ENCODE measurements around the gene ATP2B1. TPM values are rescaled to one million over a fixed set of nuclear protein-coding genes. Genes with fewer than 3 reads are reported as not detected.

Gene ATP2B1
- total RNA-seq, 1 donor from 2014 or later = 49.7 TPM

DNA sequence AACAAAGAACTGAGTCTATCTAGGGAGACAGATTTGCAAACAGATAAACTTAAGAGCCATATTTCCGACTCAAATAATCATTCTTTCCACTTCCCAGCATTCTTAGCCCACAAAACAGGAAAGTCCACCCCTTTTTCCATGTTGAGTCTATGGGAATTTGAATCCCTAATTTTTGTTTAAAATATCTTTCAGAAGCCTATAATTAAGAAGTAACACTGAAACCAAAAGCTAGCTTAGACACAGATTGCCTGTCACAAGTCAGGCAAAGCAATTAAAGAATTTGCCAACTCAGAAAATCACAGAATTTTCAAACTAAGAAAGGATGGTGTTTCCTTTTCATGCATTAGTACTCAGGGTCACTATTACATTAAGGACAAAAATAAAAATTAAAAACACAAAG is 17.0 kb downstream of the ATP2B1 start:
- Mint-ChIP-seq H3K4me3 (ENCODE audit: unreplicated experiment) (no peak overlapping the region), H3K27me3 (ENCODE audit: low read depth) (no peaks in the 10 kb centered on the region), H3K27ac (ENCODE audit: unreplicated experiment) (no peak overlapping the region), H3K4me1 (ENCODE audit: low read depth) (peaks cover 42% of the 10 kb centered on the region), H3K9me3 (ENCODE audit: low read depth) (no peaks in the 10 kb centered on the region), H3K36me3 (ENCODE audit: low read depth) (no peaks in the 10 kb centered on the region)
- DNase-seq (ENCODE audit: low spot score) = no peak
- no peak for TF ChIP-seq CTCF (IDR thresholded peaks at IDR 0.05)

- Mint-ChIP-seq H3K4me3 (ENCODE audit: unreplicated experiment) (no peak overlapping the region), H3K9me3 (ENCODE audit: low read depth) (no peaks in the 10 kb centered on the region), H3K4me1 (ENCODE audit: low read depth) (peaks cover 37% of the 10 kb centered on the region), H3K36me3 (ENCODE audit: low read depth) (no peaks in the 10 kb centered on the region), H3K27me3 (ENCODE audit: low read depth) (no peaks in the 10 kb centered on the region), H3K27ac (ENCODE audit: unreplicated experiment) (no peak overlapping the region)
- TF ChIP-seq CTCF (IDR thresholded peaks at IDR 0.05) = no peak
- DNase-seq (ENCODE audit: low spot score) = no peak
Observed at GRCh38 chr12:89690925-89691324, 17.7 kb downstream of the ATP2B1 start.

- DNase-seq (ENCODE audit: low spot score) = no peak
- no peak for TF ChIP-seq CTCF (IDR thresholded peaks at IDR 0.05)
- no peak overlapping the region for H3K27ac Mint-ChIP-seq (ENCODE audit: unreplicated experiment)
- H3K27me3 Mint-ChIP-seq (ENCODE audit: low read depth) = no peaks in the 10 kb centered on the region
- no peaks in the 10 kb centered on the region for H3K9me3 Mint-ChIP-seq (ENCODE audit: low read depth)
- no peaks in the 10 kb centered on the region for H3K36me3 Mint-ChIP-seq (ENCODE audit: low read depth)
- peaks cover 31% of the 10 kb centered on the region for H3K4me1 Mint-ChIP-seq (ENCODE audit: low read depth)
- no peak overlapping the region for H3K4me3 Mint-ChIP-seq (ENCODE audit: unreplicated experiment)
Observed at GRCh38 chr12:89689306-89689705, 19.3 kb downstream of the ATP2B1 start.

GRCh38 chr12:89686311-89686710 is 22.3 kb downstream of the ATP2B1 start:
- no peak for TF ChIP-seq CTCF (IDR thresholded peaks at IDR 0.05)
- Mint-ChIP-seq H3K4me3 (ENCODE audit: unreplicated experiment) (no peak overlapping the region), H3K9me3 (ENCODE audit: low read depth) (peaks cover 18% of the 10 kb centered on the region), H3K36me3 (ENCODE audit: low read depth) (peaks cover 9% of the 10 kb centered on the region), H3K4me1 (ENCODE audit: low read depth) (peaks cover 16% of the 10 kb centered on the region), H3K27me3 (ENCODE audit: low read depth) (no peaks in the 10 kb centered on the region), H3K27ac (ENCODE audit: unreplicated experiment) (no peak overlapping the region)
- no peak for DNase-seq (ENCODE audit: low spot score)

GRCh38 chr12:89685363-89685972 is 23.2 kb downstream of the ATP2B1 start:
- Mint-ChIP-seq H3K4me1 (ENCODE audit: low read depth) (peaks cover 7% of the 10 kb centered on the region), H3K4me3 (ENCODE audit: unreplicated experiment) (no peak overlapping the region), H3K9me3 (ENCODE audit: low read depth) (peaks cover 24% of the 10 kb centered on the region), H3K27me3 (ENCODE audit: low read depth) (no peaks in the 10 kb centered on the region), H3K36me3 (ENCODE audit: low read depth) (peaks cover 14% of the 10 kb centered on the region), H3K27ac (ENCODE audit: unreplicated experiment) (no peak overlapping the region)
- no peak for DNase-seq (ENCODE audit: low spot score)
- no peak for TF ChIP-seq CTCF (IDR thresholded peaks at IDR 0.05)

Measured in chondrocyte (in vitro differentiated cells).